Mesenchymal stem cell (in vitro differentiated cells and primary cell): Measurements from ENCODE around the gene SBSN.
A peak's percentile ranks its signal among the peaks of the same experiment; 100 is the strongest.

Experiments used
- DNase-seq: peaks from one replicate; pipeline ENCODE4 v3.0.0-alpha.2; 2013
- H2AFZ ChIP-seq: one replicate; pipeline ENCODE4 v1.6.1; 2013; ENCODE audit warnings: low read depth, mild to moderate bottlenecking, control low read depth, inconsistent platforms, low read length, moderate library complexity
- H2AK5ac ChIP-seq: 2 replicates; pipeline ENCODE4 v1.6.1; 2013; ENCODE audit warnings: low read length, moderate library complexity, mild to moderate bottlenecking, inconsistent platforms; ENCODE audit not compliant: severe bottlenecking
- H2BK120ac ChIP-seq: one replicate; pipeline ENCODE4 v1.6.1; 2013; ENCODE audit warnings: low read depth, mild to moderate bottlenecking, inconsistent platforms, low read length, moderate library complexity
- H2BK12ac ChIP-seq, 2 experiments: one replicate each; pipeline ENCODE4 v1.6.1; 2013; ENCODE audit warnings: inconsistent platforms in 2 of 2, low read length in 2 of 2, mild to moderate bottlenecking in 2 of 2, moderate library complexity in 2 of 2, control low read depth in 1 of 2
- H2BK15ac ChIP-seq: one replicate; pipeline ENCODE4 v1.6.1; 2013; ENCODE audit warnings: mild to moderate bottlenecking, low read depth, inconsistent platforms; ENCODE audit not compliant: poor library complexity, severe bottlenecking
- H2BK5ac ChIP-seq: 2 replicates; pipeline ENCODE4 v1.6.1; 2013; ENCODE audit warnings: low read depth, mild to moderate bottlenecking, low read length, control low read depth, inconsistent platforms; ENCODE audit not compliant: poor library complexity, severe bottlenecking
- H3K14ac ChIP-seq, 2 experiments: one replicate each; pipeline ENCODE4 v1.6.1; 2013; ENCODE audit warnings: inconsistent platforms in 2 of 2, low read length in 2 of 2, control low read depth in 1 of 2, mild to moderate bottlenecking in 1 of 2, moderate library complexity in 1 of 2
- H3K18ac ChIP-seq, 2 experiments: one replicate each; pipeline ENCODE4 v1.6.1; 2013; ENCODE audit warnings: inconsistent platforms in 2 of 2, low read length in 2 of 2, control low read depth in 1 of 2, low read depth in 1 of 2, mild to moderate bottlenecking in 1 of 2
- H3K23ac ChIP-seq, 2 experiments: one replicate each; pipeline ENCODE4 v1.6.1; 2013; ENCODE audit warnings: inconsistent platforms in 2 of 2, low read length in 2 of 2, mild to moderate bottlenecking in 2 of 2, moderate library complexity in 2 of 2, control low read depth in 1 of 2
- H3K27ac ChIP-seq: 2 replicates; pipeline ENCODE4 v1.5.1; 2013; ENCODE audit warnings: mild to moderate bottlenecking, moderate library complexity, low read length, control low read depth, inconsistent platforms; ENCODE audit not compliant: poor library complexity, severe bottlenecking
- H3K27me3 ChIP-seq, 2 experiments: 2 replicates each; pipeline versions ENCODE4 v1.6.1 to v1.7.0; 2013; ENCODE audit warnings: low read length in 2 of 2, mild to moderate bottlenecking in 2 of 2, moderate library complexity in 2 of 2, control low read depth in 1 of 2, inconsistent platforms in 1 of 2; ENCODE audit not compliant: control insufficient read depth in 1 of 2, insufficient read depth in 1 of 2
- H3K36me3 ChIP-seq, 2 experiments: 2 replicates each; pipeline versions ENCODE4 v1.6.1 to v1.7.0; 2013; ENCODE audit warnings: low read length in 2 of 2, control low read depth in 1 of 2, inconsistent platforms in 1 of 2, low read depth in 1 of 2, mild to moderate bottlenecking in 1 of 2; ENCODE audit not compliant: insufficient read depth in 2 of 2, control insufficient read depth in 1 of 2
- H3K4ac ChIP-seq, 2 experiments: one replicate each; pipeline ENCODE4 v1.6.1; 2013; ENCODE audit warnings: inconsistent platforms in 2 of 2, low read length in 2 of 2, mild to moderate bottlenecking in 2 of 2, moderate library complexity in 2 of 2, control low read depth in 1 of 2, low read depth in 1 of 2
- H3K4me1 ChIP-seq: 2 replicates; pipeline ENCODE4 v1.6.1; 2013; ENCODE audit warnings: low read depth, low read length, control low read depth; ENCODE audit not compliant: control insufficient read depth, insufficient read depth
- H3K4me2 ChIP-seq: 2 replicates; pipeline ENCODE4 v1.6.1; 2013; ENCODE audit warnings: low read length, mild to moderate bottlenecking, inconsistent platforms; ENCODE audit not compliant: poor library complexity, severe bottlenecking
- H3K4me3 ChIP-seq, 2 experiments: 2 replicates each; pipeline versions ENCODE4 v1.5.1 to v1.7.0; 2013; ENCODE audit warnings: low read length in 2 of 2, mild to moderate bottlenecking in 2 of 2, control low read depth in 1 of 2, low read depth in 1 of 2; ENCODE audit not compliant: insufficient read depth in 1 of 2
- H3K79me1 ChIP-seq: replicated peaks from 2 replicates; pipeline ENCODE4 v1.6.1; 2013; ENCODE audit warnings: mild to moderate bottlenecking, control low read depth, low read length, inconsistent platforms; ENCODE audit not compliant: poor library complexity, severe bottlenecking
- H3K9ac ChIP-seq: 2 replicates; pipeline ENCODE4 v1.7.0; 2013; ENCODE audit warnings: mild to moderate bottlenecking, low read length, moderate library complexity
- H3K9me3 ChIP-seq: 2 replicates; pipeline ENCODE4 v1.7.0; 2013; ENCODE audit warnings: mild to moderate bottlenecking, low read length; ENCODE audit not compliant: control insufficient read depth
- H4K8ac ChIP-seq: one replicate; pipeline ENCODE4 v1.6.1; 2013; ENCODE audit warnings: inconsistent platforms, mild to moderate bottlenecking, low read length, moderate library complexity
- H4K91ac ChIP-seq: one replicate; pipeline ENCODE4 v1.6.1; 2013; ENCODE audit warnings: mild to moderate bottlenecking, low read length, inconsistent platforms
- WGBS: methylation state at CpG from one replicate; pipeline ENCODE4 v1.1.7; 2013; ENCODE audit warnings: mixed read lengths; 5-methylcytosine and 5-hydroxymethylcytosine counted together

SBSN gene

DNA sequence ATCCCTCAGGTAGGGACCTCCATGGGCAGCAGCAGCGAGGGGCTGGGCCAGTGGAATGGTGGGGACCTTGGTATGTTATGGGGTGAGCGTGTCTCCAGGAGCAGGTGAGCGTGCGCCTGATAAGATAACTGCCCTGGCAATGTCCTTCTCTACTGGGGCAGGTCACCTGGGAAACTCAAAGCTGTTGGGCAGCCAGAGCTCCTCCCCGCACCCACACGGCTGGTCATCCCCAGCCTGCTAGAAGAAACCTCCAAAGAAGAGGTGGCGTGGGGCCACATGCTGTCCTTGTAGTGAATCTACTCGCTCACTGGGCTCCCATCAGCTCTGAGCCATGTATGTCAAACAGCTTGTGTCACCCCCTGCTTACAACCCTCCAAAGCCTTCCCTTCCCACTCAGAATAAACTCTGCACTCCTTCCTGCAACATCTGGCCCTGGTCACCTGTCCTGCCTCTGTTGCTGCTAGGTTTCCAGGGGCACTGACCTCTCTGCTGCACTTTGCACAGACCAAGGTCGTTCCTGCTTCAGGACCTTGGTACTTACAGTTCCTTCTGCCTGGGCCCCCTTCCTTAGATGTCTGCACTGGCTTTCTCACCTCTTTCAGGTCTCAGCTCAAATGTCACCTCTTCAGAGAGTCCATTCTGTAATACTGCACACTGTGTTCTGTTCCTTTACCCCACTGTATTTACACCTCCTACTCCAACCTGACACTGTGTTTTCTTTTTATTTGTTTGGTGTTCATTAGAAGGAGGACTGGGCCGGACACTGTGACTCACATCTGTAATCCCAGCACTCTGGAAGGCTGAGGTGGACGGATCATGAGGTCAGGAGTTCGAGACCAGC is 37.1 kb upstream of the SBSN start:
- no peak for DNase-seq
- Histone ChIP-seq H3K4ac (no peak overlapping the region), H3K27me3 (peaks cover 9 to 66% of the 10 kb centered on the region in 2 experiments), H3K36me3 (no peaks in the 10 kb centered on the region), H2BK15ac (no peak overlapping the region), H3K18ac (no peak overlapping the region), H3K79me1 (no peaks in the 10 kb centered on the region), H3K4me3 (no peak overlapping the region), H3K14ac (no peak overlapping the region), H3K27ac (no peak overlapping the region), H2AK5ac (no peak overlapping the region), H2AFZ (no peak overlapping the region), H2BK120ac (no peak overlapping the region), H3K4me1 (no peaks in the 10 kb centered on the region), H3K9me3 (no peaks in the 10 kb centered on the region), H4K91ac (no peak overlapping the region), H3K9ac (no peak overlapping the region), H4K8ac (no peak overlapping the region), H3K23ac (no peak overlapping the region), H3K4me2 (no peak overlapping the region), H2BK5ac (no peak overlapping the region), H2BK12ac (no peak overlapping the region)
- WGBS, result 77% methylated on average over 10 of the region's 12 CpGs

DNA sequence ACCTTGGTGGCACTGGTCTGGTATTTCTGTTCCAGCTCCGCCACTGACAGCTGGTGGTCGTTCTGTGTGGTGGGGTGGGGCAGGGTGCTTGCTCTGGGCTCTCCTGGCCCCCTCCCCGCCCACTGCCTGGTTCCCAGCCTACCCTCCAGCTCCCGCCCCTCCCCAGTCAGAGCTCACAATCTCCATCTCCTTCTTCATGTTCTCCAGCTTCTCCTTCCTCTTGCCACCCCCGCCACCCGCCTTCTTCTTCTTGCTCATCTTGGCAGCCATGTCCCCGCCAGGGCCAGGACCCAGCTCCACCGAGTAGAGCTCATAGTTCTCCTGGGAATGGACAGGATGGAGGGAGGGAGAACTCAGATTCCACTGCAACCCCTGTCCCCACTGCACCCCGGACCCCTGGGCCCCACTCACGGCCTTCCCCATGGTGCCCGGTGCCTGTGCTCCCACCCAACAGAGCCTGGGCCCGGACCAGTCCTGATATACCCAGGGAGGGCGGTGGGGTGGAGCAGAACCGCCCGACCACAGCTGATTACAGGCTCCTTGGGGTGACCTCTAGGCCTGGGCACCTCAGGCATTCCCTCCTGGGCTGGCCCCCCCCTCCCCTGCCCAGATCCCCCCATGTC is 35.2 kb upstream of the SBSN start, which contains the start of gene ATP4A:
ATP4A (minus strand) TSS at position 452 of the 623 bp plus-strand sequence; CDS start at position 423, 29 bp downstream.
- no peak for DNase-seq
- Histone ChIP-seq H2BK12ac (no peak within 1 kb of the TSS), H3K27me3 (peaks cover 23 to 71% of the 10 kb centered on the region in 2 experiments), H4K91ac (no peak within 1 kb of the TSS), H3K4me3 (no peak within 1 kb of the TSS), H3K9me3 (no peaks in the 10 kb centered on the region), H2AFZ (no peak within 1 kb of the TSS), H3K4me2 (no peak within 1 kb of the TSS), H2AK5ac (no peak within 1 kb of the TSS), H3K79me1 (no peaks in the 10 kb centered on the region), H3K4me1 (peaks cover 2% of the 10 kb centered on the region), H2BK120ac (no peak within 1 kb of the TSS), H3K4ac (no peak within 1 kb of the TSS), H3K23ac (no peak within 1 kb of the TSS), H2BK15ac (no peak within 1 kb of the TSS), H4K8ac (no peak within 1 kb of the TSS), H3K27ac (no peak within 1 kb of the TSS), H3K9ac (no peak within 1 kb of the TSS), H3K14ac (peak within 1 kb of the TSS in 1 of 2 experiments; percentile 56), H2BK5ac (no peak within 1 kb of the TSS), H3K36me3 (no peaks in the 10 kb centered on the region), H3K18ac (no peak within 1 kb of the TSS)
- WGBS, result 74% methylated on average over 12 of the region's 15 CpGs

- Histone ChIP-seq H3K36me3 (no peaks in the 10 kb centered on the region), H3K14ac (no peak overlapping the region), H3K9me3 (no peaks in the 10 kb centered on the region), H3K23ac (no peak overlapping the region), H4K91ac (no peak overlapping the region), H3K18ac (no peak overlapping the region), H3K4me2 (no peak overlapping the region), H2BK12ac (no peak overlapping the region), H3K27ac (no peak overlapping the region), H3K4me3 (no peak overlapping the region), H2BK15ac (no peak overlapping the region), H2AK5ac (no peak overlapping the region), H2BK120ac (no peak overlapping the region), H3K9ac (no peak overlapping the region), H4K8ac (no peak overlapping the region), H3K4ac (no peak overlapping the region), H2AFZ (no peak overlapping the region), H3K79me1 (no peaks in the 10 kb centered on the region), H3K27me3 (peaks cover 24 to 76% of the 10 kb centered on the region in 2 experiments), H3K4me1 (peaks cover 8% of the 10 kb centered on the region), H2BK5ac (no peak overlapping the region)
- DNase-seq, result no peak
- 55% methylated on average over 2 of the region's 2 CpGs for WGBS
Measured at GRCh38 chr19:35562776-35563175, 34.7 kb upstream of the SBSN start.

DNA sequence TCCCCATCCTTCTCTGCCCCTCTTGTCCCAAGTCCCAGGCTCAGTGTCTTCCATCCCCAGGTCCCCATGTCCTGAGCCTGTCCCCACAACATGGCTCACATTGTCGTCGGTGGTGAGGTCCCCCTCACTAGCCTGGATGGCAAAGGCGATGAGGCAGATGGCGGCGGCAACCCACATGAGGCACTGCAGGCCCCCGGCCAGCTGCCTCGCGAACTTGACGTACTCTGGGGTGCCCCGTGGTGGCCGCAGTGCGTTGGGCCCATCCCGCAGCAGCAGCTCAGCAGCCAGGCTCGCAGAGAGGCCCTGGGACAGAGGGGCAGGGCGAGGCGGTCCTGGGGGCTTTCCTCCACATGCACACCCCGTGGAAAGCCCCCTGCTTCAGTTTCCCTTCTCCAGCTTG is 34.2 kb upstream of the SBSN start:
- no peak for DNase-seq
- 64% methylated on average over 17 of the region's 17 CpGs for WGBS

More for the DNA sequence above, 34.2 kb upstream of the SBSN start:
- H2BK12ac ChIP-seq, result no peak overlapping the region
- no peaks in the 10 kb centered on the region for H3K9me3 ChIP-seq
- H2AFZ ChIP-seq, result no peak overlapping the region
- peak overlapping the region in 1 of 2 experiments; percentile 33 for H3K4me3 ChIP-seq
- no peak overlapping the region for H3K9ac ChIP-seq
- H2AK5ac ChIP-seq, result no peak overlapping the region
- H2BK15ac ChIP-seq, result no peak overlapping the region
- no peak overlapping the region for H3K4me2 ChIP-seq
- H4K91ac ChIP-seq, result no peak overlapping the region
- no peaks in the 10 kb centered on the region for H3K79me1 ChIP-seq
- H3K4me1 ChIP-seq, result peaks cover 11% of the 10 kb centered on the region
- peaks cover 24 to 76% of the 10 kb centered on the region in 2 experiments for H3K27me3 ChIP-seq
- H3K4ac ChIP-seq, result no peak overlapping the region
- H2BK5ac ChIP-seq, result no peak overlapping the region
- H3K14ac ChIP-seq, result peak overlapping the region in 1 of 2 experiments; percentile 56
- H2BK120ac ChIP-seq, result no peak overlapping the region
- H3K36me3 ChIP-seq, result no peaks in the 10 kb centered on the region
- H4K8ac ChIP-seq, result no peak overlapping the region
- no peak overlapping the region for H3K18ac ChIP-seq
- H3K23ac ChIP-seq, result no peak overlapping the region
- H3K27ac ChIP-seq, result no peak overlapping the region
